ENCODE data around the gene ATP5F1D.

Gene ATP5F1D

GRCh38 chr19:1284293-1284978 is 42.9 kb downstream of the ATP5F1D start:
- DNase-seq: no peak

GRCh38 chr19:1284979-1285736 is 43.6 kb downstream of the ATP5F1D start:
- DNase-seq: no peak

- DNase-seq: no peak
Measured at GRCh38 chr19:1285737-1286360, 44.3 kb downstream of the ATP5F1D start, which contains the start of gene EFNA2. Gene EFNA2, plus strand, starts transcription at chr19:1285873. Its CDS starts 296 bp downstream, at chr19:1286169.

- no peak for DNase-seq
Measured at GRCh38 chr19:1286487-1287353, 45.2 kb downstream of the ATP5F1D start.

GRCh38 chr19:1287354-1288225 is 46.0 kb downstream of the ATP5F1D start:
- DNase-seq: no peak

- DNase-seq: no peak
Measured at GRCh38 chr19:1288226-1288612, 46.7 kb downstream of the ATP5F1D start.

GRCh38 chr19:1288833-1289685 is 47.5 kb downstream of the ATP5F1D start:
- DNase-seq: no peak

GRCh38 chr19:1289686-1290025 is 48.1 kb downstream of the ATP5F1D start:
- DNase-seq: no peak

GRCh38 chr19:1290196-1290702 is 48.7 kb downstream of the ATP5F1D start:
- DNase-seq: no peak

GRCh38 chr19:1290703-1291651 is 49.4 kb downstream of the ATP5F1D start:
- DNase-seq: no peak

GRCh38 chr19:1291761-1292418 is 50.3 kb downstream of the ATP5F1D start:
- DNase-seq: no peak

- no peak for DNase-seq
Measured at GRCh38 chr19:1292419-1293151, 51.0 kb downstream of the ATP5F1D start.

- no peak for DNase-seq
Measured at GRCh38 chr19:1293782-1294604, 52.4 kb downstream of the ATP5F1D start.

All from COR-L47 (cell line).